Suprapubic skin (tissue), 4 donors: ENCODE measurements around the gene VTN. TPM values are rescaled to one million over a fixed set of nuclear protein-coding genes. Genes with fewer than 3 reads are reported as not detected.

Experiments used
- DNase-seq, 2 donors: peaks; one replicate each; pipeline ENCODE4 v3.0.0-alpha.2; 2019; ENCODE audit warnings: low spot score in 2 of 2
- H3K27ac ChIP-seq: fragments of 200-600 bp; sonication (generic); one replicate; pipeline ENCODE4 v1.5.1; 2019
- H3K27me3 ChIP-seq: fragments of 200-600 bp; sonication (generic); one replicate; pipeline ENCODE4 v1.5.1; 2019
- H3K36me3 ChIP-seq: fragments of 200-600 bp; sonication (generic); one replicate; pipeline ENCODE4 v1.5.1; 2019
- H3K4me1 ChIP-seq: fragments of 200-600 bp; sonication (generic); one replicate; pipeline ENCODE4 v1.5.1; 2019
- H3K4me3 ChIP-seq: fragments of 200-600 bp; sonication (generic); one replicate; pipeline ENCODE4 v1.5.1; 2019; ENCODE audit warnings: mild to moderate bottlenecking
- H3K9me3 ChIP-seq: fragments of 200-600 bp; sonication (generic); one replicate; pipeline ENCODE4 v1.5.1; 2019
- CTCF ChIP-seq, 2 donors: fragments of 200-600 bp in 1 of 2; fragments of 450-650 bp in 1 of 2; sonication (generic) in 1 of 2; IDR thresholded peaks; one replicate each; pipeline ENCODE4 v1.5.1; 2016 to 2019; ENCODE audit warnings: antibody characterized with exemption in 2 of 2, mild to moderate bottlenecking in 1 of 2, moderate library complexity in 1 of 2
- EP300 ChIP-seq: sonication (generic); formaldehyde crosslinking; IDR thresholded peaks from one replicate; pipeline ENCODE4 v1.6.1; 2017; ENCODE audit warnings: antibody characterized with exemption
- POLR2A ChIP-seq, 2 donors: fragments of 450-650 bp; IDR thresholded peaks; one replicate each; pipeline ENCODE4 v1.6.1; 2017; ENCODE audit warnings: antibody characterized with exemption in 2 of 2, mild to moderate bottlenecking in 2 of 2, moderate library complexity in 2 of 2
- POLR2AphosphoS5 ChIP-seq, 3 donors: sonication (generic); formaldehyde crosslinking; IDR thresholded peaks; one replicate each; pipeline ENCODE4 v1.6.1; 2017; ENCODE audit warnings: antibody characterized with exemption in 3 of 3
- WGBS: methylation state at CpG from one replicate; pipeline ENCODE4 v1.1.5; 2018; 5-methylcytosine and 5-hydroxymethylcytosine counted together
- total RNA-seq, 4 donors: library from RNA; depleted of rRNA; stranded (reverse); fragments of >200 nt; gene quantifications; one replicate each; pipeline ENCODE4 v1.1.0, GENCODE V29; 2016

Gene VTN
- total RNA-seq, 4 donors from 2014 or later, result 0.42 to 4.2 (median 0.42) TPM; not detected in 1

DNA sequence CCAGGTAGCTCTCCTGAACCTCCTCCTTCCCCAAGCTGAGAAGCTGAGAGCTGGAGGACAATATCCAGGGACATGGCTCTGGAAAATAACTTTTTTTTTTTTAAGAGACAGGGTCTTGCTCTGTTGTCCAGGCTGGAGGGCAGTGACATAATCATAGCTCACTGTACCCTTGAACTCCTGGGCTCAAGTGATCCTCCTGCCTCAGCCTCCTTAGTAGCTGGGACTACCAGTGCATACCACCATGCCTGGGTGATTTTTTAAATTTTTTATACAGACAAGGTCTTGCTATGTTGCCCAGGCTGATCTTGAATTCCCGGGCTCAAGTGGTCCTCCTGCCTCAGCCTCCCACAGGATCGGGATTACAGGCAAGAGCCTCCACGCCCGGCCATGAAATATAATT is 29.7 kb upstream of the VTN start:
- Histone ChIP-seq H3K27ac (no peak overlapping the region), H3K4me1 (peaks cover 2% of the 10 kb centered on the region), H3K27me3 (no peaks in the 10 kb centered on the region), H3K9me3 (no peaks in the 10 kb centered on the region), H3K4me3 (no peak overlapping the region), H3K36me3 (peaks cover 51% of the 10 kb centered on the region)
- 89% methylated on average over 4 of the region's 4 CpGs for WGBS
- no peak for TF ChIP-seq POLR2AphosphoS5 (IDR thresholded peaks at IDR 0.05)
- TF ChIP-seq EP300, result no peak
- no peak for TF ChIP-seq POLR2A (IDR thresholded peaks at IDR 0.05)
- no peak for TF ChIP-seq CTCF (IDR thresholded peaks at IDR 0.05)
- no peak for DNase-seq

GRCh38 chr17:28398280-28398981 is 28.3 kb upstream of the VTN start:
- no peak overlapping the region for H3K27ac ChIP-seq
- no peak for DNase-seq
- no peak for TF ChIP-seq POLR2A (IDR thresholded peaks at IDR 0.05)
- no peak for TF ChIP-seq CTCF (IDR thresholded peaks at IDR 0.05)
- TF ChIP-seq EP300, result no peak
- TF ChIP-seq POLR2AphosphoS5 (IDR thresholded peaks at IDR 0.05), result no peak
- H3K4me1 ChIP-seq, result no peaks in the 10 kb centered on the region
- no peak overlapping the region for H3K4me3 ChIP-seq
- H3K27me3 ChIP-seq, result no peaks in the 10 kb centered on the region
- H3K36me3 ChIP-seq, result peaks cover 56% of the 10 kb centered on the region
- WGBS, result 69% methylated on average over 6 of the region's 6 CpGs
- no peaks in the 10 kb centered on the region for H3K9me3 ChIP-seq

DNA sequence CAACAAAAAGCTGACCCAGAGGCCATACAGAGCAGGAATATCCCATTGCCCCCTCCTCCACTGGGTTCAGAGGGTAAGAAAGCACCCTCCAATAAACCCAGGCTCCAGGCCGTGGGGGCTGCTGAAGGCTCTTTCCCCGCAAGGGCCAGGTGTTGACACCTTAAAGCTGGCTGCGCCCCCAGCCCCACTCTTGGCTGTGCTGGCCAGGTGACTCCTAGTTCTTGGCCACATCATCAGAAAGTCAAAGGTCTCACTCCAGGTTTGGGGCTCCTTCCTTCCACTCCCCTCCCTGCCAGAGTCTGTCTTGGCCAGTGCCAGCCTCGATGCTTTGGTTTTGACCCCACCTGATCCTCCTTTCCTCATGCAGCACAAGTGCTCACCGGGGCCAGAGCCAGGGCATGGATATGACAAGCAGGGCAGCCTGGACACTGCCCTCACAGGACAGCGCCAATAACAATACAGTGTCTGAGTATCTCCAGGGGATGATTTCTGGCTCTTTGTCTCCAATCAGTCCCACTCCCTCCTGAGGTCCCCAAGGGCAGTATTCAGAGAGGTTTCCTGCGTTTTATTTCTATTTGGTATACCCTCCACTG is 27.7 kb upstream of the VTN start:
- Histone ChIP-seq H3K4me3 (no peak overlapping the region), H3K9me3 (no peaks in the 10 kb centered on the region), H3K36me3 (peaks cover 60% of the 10 kb centered on the region), H3K4me1 (no peaks in the 10 kb centered on the region), H3K27ac (no peak overlapping the region), H3K27me3 (no peaks in the 10 kb centered on the region)
- DNase-seq, result no peak
- WGBS, result 73% methylated on average over 7 of the region's 7 CpGs
- TF ChIP-seq POLR2AphosphoS5 (IDR thresholded peaks at IDR 0.05) (no peak), POLR2A (IDR thresholded peaks at IDR 0.05) (no peak), CTCF (IDR thresholded peaks at IDR 0.05) (no peak), EP300 (no peak)

DNA sequence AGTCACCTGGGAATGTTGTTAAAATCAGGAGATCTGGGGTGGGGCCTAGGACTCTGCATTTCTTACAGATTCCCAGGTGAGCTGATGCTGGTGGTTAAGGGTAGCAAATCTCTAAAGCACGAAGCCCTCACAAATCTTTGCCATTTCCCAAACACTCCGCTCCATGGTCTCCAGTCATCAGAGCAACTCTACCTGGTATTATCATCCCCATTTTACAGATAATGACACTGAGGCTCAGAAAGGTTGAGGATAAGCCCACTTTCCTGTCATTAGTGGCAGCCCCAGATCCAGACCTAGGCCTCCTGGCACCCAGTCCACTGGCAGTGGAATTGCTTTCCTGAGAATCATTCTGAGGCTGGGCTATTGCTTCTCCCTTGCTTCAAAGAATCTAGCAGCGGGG is 27.2 kb upstream of the VTN start:
- H3K27me3 ChIP-seq, result no peaks in the 10 kb centered on the region
- H3K4me3 ChIP-seq, result no peak overlapping the region
- no peak for DNase-seq
- H3K4me1 ChIP-seq, result no peaks in the 10 kb centered on the region
- H3K27ac ChIP-seq, result no peak overlapping the region
- H3K9me3 ChIP-seq, result no peaks in the 10 kb centered on the region
- H3K36me3 ChIP-seq, result peaks cover 64% of the 10 kb centered on the region
- TF ChIP-seq EP300 (no peak), CTCF (IDR thresholded peaks at IDR 0.05) (no peak)
- 90% methylated on average over 3 of the region's 3 CpGs for WGBS

DNA sequence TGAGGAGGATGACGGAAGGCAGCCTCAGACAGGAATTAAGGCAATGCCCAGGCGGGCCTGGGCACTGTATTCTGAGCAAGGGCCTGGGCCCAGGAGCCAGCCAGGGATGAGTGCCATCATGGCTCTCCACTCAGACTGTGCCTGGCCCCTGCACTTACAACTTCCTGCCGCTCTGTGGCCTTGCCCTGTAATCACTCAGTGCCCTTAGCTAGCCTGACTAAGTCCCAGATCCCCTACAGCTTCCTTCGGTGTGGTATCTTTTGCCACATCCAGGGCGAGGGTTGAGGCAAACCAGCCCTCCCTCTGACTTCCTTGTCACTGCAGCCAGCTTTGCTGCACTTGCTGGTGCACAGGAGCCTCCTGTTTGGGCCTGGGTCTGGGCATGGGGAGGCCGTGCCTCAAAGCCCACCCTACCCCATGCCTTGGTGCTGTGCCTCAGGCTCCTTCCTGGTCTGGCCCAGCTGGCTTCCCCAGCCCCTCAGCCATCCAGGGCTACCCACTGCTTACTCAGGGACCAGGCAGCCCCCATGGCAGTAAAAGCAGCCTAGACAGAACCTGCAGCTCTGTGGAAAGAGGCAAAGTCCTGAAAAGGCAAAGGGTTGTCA is 26.6 kb upstream of the VTN start:
- WGBS, result 75% methylated on average over 5 of the region's 6 CpGs
- peaks cover 60% of the 10 kb centered on the region for H3K36me3 ChIP-seq
- DNase-seq, result no peak
- H3K27me3 ChIP-seq, result no peaks in the 10 kb centered on the region
- no peaks in the 10 kb centered on the region for H3K4me1 ChIP-seq
- no peak overlapping the region for H3K4me3 ChIP-seq
- no peak for TF ChIP-seq POLR2AphosphoS5 (IDR thresholded peaks at IDR 0.05)
- TF ChIP-seq CTCF (IDR thresholded peaks at IDR 0.05), result no peak
- TF ChIP-seq EP300, result no peak
- TF ChIP-seq POLR2A (IDR thresholded peaks at IDR 0.05), result no peak
- no peaks in the 10 kb centered on the region for H3K9me3 ChIP-seq
- H3K27ac ChIP-seq, result no peak overlapping the region
